NOMO-1 treated with dmso at 0.1 percent for 144 hours (cell line): ENCODE measurements around the gene ITCH.
"Not testable (repeated sequence)": the region's sequence is repeated elsewhere in the genome, so short reads cannot be mapped to it uniquely, and the experiment has no call there.

Source experiments
- DNase-seq: peaks from one replicate; lab custom pipeline; 2025; ENCODE audit not compliant: unreplicated experiment; lab: John Stamatoyannopoulos, UW

The ITCH gene

DNA sequence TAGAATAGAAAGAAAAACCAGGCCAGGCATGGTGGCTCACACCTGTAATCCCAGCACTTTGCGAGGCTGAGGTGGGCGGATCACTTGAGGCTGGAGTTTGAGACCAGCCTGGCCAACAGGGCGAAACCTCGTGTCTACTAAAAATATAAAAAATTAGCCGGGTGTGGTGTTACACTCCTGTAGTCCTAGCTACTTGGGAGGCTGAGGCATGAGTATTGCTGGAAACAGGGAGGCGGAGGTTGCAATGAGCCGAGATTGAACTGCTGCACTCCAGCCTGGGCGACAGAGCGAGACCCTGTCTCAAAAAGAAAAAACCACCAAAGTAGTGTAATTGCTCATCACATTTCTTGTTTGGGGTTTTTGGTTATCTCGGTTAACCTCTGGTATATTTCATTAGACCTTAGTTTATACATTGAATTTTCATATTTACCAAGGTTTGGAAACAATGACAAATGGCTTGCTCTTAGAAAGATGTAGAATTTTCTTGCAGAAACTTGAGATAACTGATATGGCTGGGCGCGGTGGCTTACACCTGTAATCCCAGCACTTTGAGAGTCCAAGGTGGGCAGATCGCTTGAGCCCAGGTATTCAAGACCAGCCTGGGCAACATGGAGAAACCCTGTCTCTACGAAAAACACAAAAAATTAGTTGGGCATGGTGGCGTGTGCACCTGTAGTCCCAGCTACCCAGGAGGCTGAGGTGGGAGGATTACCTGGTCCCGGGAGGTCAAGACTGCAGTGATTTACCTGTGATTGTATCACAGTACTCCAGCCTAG lies 14.2 kb downstream of the ITCH start:
- DNase-seq = no peak

DNA sequence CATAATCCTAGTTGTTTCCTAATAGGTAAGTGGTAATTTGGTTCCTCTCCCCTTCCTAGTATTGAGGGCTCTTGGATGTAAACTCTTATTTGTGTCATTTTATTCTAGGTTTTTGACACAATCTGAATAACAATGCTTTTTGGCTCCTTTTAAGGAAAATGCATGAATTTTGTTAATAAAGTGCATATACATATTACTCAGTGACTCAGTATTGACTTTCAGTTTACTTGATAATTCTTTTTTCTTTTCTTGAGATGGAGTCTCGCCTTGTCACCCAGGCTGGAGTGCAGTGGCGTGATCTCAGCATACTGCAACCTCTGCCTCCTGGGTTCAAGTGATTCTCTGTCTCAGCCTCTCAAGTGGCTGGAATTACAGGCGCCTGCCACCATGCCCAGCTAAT lies 19.1 kb downstream of the ITCH start:
- DNase-seq = no peak

DNA sequence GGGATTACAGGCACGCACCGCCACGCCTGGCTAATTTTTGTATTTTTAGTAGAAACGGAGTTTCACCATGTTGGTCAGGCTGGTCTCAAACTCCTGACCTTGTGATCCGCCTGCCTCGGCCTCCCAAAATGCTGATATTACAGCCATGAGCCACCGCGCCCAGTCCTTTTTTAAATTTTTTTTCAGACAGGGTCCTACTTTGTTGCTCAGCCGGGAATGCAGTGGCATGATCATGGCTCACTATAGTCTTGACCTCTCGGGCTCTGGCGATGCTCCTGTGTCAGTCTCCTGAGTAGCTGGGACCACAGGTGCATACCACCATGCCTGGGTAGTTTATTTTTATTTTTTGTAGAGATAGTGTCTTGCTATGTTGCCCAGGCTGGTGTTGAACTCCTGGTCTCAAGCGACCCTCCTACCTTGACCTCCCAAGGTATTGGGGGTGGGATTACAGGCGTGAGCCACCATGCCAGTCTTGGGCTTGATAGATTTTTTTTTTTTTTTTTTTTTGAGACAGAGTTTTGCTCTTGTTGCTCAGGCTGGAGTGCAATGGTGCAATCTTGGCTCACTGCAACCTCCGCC lies 19.9 kb downstream of the ITCH start:
- DNase-seq = not testable (repeated sequence)

DNA sequence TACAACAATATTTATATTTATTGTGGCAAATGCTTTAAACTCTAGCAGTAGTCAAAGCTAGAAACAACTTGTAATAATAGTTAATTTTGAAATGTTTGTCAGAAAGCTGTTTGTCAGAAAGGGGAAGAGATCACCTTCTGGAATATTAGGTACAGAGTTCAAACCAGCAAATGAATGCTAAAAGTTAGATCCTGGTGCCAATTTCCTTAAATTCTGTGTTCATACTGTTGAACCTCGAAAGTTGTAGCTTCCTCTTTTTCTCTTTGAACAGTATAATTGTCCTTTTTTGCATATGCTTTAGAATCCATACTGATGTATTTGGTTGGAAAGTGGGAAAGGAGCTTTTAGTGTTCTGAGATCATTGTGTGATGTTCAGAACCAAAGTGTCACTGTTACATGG lies 22.4 kb downstream of the ITCH start:
- peak; percentile 43 for DNase-seq

DNA sequence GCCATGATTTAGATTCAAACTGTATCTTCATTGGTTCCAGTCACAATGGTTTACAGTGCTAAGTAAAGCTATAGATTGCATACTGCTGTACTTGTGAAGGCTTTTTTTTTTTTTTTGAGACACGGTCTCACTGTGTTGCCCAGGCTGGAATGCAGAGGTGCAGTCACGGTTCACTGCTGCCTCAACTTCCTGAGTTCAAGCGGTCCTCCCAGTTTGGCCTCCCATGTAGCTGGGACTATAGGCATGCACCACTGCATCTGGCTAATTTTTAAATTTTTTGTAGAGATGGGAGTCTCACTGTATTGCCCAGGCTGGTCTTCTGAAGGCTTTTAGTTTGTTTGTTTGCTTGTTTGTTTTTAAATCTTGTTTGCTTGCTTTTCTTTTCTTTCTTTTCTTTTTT lies 24.9 kb downstream of the ITCH start:
- no peak for DNase-seq

DNA sequence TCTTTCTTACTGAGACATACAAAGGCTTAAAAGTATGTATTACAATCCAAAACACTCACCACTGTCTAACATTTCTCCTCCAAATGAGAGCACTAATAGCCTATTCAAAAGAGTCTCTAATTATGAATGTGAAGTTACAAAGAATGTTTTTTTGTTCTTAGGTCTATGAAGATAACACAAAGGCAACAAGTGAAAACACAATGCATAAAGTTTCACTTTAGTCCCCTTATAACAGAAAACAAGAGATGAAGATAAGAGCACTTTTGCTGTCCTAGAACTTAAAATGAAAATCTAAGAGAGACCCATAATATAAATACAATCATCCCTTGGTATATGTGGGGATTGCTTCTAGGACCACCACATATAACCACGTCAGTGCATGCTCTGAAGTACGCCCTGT lies 25.6 kb downstream of the ITCH start:
- no peak for DNase-seq

DNA sequence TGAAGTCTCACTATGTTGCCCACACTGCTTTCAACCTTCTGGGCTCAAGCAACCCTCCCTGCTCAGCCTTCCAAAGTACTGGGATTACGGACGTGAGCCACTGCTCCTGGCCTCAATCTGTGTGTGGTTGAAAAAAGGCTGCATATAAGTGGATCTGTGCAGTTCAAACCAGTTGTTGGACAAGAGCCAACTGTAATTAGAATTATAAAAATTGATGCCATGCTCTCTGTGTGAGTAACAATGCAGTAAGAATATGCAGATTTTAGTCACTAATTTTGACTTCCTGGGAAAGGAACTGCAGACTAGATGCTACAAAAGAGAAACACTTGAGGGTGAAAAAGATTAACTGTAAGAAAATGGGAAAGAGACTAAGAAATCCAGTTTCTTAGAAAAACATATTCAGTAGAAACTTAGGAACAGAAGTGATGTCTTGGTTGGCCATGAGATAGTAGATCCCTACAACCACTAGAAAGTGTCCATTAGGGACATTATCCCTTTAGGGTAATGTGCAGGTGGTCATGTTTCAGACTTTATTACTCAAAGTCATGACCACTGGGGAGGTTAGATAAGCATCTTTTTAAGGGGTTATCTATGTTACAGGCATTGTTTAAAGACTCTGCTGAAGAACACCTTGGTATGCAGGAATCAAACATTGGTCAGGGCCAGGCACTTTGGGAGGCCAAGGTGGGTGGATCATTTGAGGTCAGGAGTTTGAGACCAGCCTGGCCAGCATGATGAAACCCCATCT lies 26.3 kb downstream of the ITCH start:
- no peak for DNase-seq

DNA sequence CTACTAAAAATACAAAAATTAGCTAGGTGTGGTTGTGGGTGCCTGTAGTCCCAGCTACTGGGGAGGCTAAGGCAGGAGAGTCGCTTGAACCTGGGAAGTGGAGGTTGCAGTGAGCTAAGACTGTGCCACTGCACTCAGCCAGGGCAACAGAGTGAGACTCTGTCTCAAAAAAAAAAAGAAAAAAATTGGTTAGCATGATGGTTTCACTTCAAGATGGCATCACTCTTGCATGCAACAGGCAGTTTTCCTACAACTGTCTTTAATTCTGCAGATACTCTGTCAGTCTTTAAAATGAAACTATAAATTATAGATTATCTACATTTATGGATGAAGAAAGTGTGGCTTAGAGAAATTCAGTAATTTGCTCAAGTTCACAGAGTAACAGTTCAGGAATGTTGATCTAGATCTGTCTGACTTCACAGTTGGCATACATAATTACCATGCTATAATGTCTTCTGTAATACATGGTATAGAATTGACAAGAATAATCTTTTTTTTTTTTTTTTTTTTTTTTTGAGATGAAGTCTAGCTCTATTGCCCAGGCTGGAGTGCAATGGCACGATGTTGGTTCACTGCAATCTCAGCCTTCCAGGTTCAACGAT lies 27.0 kb downstream of the ITCH start:
- DNase-seq = no peak

DNA sequence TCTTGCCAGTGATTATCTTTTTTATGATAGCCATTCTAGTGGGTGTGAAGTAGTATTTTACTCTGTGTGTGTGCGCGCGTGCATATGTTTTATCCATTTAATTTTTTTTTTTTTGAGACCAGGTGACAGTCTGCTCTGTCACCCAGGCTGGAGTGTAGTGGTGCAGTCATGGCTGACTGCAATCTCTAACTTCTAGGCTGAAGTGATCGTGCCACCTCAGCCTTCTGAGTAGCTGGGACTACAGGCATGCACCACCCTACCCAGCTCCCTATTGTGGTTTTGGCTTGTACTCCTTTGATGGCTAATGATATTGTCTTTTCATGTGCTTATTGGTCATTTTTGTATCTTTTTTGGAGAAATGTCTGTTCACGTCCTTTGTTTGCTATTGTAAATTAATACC lies 33.3 kb downstream of the ITCH start:
- DNase-seq = no peak

DNA sequence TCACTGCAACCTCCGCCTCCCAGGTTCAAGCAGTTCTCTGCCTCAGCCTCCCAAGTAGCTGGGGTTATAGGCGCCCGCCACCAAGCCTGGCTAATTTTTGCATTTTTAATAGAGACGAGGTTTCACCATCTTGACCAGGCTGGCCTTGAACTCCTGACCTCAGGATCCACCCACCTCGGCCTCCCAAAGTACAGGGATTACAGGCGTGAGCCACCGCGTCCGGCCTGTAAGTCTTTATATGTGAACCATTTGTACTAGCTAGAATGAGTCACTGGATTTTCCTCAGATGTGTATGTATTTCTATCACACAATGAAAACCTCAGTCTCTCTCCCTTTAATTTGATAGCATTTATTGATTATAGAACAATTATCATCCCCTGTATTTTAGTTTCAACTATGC lies 34.0 kb downstream of the ITCH start:
- DNase-seq = no peak

DNA sequence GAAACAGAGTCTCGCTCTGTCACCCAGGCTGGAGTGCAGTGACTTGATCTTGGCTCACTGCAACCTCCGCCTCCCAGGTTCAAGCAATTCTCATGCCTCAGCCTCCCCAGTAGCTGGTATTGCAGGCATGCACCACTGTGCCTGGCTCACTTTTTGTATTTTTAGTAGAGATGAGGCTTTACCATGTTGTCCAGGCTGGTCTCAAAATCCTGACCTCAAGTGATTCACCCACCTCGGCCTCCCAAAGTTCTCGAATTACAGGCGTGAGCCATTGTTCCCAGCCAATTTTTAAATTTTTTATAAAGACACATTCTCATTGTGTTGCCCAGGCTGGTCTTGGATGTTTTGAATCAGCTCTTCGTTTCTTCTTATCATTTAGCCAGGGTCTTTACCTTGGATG lies 37.7 kb downstream of the ITCH start:
- DNase-seq = not testable (repeated sequence)

DNA sequence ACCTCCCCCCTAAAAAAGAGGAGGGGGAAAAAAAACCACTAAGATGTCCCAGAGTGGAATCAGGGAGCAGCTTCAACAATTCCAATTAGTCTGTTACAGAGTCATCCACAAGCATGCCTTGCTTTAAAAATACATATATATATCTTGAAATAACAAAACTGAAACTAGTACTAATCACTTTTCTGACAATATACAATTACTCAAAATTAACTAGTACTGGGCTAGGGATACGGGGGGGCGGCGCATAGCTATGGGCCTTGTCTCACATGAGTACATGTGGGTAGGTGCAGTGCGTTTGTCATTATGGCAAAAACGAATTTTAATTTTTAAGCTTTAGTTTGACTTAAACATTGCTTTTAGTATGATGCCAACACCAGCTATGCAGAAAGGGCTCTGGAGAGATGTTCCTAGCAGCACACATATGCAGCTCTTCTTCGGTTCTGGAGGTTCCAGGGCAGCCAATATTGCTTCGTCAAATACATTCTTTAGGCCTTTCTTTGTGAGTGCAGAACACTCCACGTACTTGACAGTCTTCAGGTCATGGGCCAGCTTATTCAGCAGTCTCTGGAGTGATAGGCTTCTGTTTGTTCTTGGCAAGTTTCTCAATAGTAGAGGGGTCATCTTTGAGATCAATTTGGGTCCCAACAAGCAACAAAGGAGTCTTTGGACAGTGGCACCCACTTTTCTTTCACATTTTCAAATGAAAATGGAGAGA lies 38.8 kb downstream of the ITCH start:
- DNase-seq = no peak

DNA sequence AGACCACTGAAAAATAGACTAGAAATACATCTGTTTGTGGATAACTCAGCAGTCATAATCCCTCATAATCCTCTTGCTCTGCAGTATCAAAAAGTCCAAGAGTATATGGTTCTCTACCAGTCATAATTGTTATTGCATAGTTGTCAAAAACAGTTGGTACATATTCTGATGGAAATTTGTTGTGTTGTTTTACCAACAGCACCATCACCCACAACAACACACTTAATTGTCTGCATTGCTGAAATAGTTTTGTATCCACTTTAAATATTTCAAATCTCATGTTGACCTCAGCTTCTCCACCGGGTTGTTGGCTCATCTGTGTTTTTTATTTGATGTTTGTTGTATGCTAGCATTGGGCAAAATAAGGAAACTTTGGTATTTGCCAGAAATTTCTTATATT lies 39.4 kb downstream of the ITCH start:
- no peak for DNase-seq

DNA sequence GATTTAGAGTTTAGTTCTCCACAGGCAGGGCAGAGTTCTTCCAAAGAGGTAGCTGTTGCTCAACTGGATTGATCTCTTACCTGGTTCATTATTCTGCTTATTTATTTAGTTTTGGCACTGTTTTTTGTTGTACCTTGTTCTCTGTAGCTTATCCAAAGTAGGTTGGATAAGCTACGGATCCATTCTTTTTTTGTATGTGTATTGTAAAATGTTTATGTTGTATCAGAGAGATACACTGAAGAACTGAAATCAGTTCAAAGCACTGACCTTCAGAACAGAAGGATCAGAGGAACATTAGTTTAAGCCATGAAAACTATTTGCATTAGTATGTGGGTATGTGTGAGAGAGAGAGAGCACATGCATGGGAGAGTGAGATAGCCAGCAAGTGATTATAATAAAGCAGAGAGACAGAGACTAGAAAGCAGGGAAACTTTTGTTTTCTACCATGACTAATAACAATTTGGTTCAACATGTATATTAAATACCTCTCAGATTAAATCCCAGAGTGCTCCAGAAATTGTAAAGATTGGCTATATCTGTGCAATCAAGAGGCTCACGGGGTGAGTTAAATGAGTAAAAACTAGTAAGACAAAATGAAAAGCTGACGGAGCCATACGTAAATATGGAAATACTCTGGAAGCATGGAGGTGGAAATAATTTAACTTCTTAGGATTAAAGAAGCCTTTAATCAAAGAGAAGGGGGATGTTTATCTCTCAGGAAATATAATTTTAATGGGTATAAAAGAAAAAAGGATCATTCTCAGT lies 40.2 kb downstream of the ITCH start:
- no peak for DNase-seq

DNA sequence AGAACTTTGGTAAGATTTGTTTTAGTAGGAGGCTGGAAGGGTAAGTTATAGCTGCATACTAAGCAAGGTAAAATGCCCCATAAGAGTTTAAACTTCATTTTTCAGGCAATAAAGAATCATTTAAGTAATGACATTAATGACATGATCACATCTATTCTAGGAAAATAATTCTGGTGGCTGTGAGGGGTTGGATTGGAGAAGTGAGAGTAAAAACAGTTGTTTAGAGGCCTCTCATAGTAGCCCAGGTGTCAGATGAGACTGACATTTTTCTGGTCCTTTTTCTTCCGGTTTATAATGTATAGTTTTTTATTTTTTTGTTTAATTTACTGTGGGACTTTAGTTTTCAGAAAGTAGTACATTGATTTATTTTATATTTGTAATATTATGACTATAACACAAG lies 40.8 kb downstream of the ITCH start:
- DNase-seq = peak; percentile 6

DNA sequence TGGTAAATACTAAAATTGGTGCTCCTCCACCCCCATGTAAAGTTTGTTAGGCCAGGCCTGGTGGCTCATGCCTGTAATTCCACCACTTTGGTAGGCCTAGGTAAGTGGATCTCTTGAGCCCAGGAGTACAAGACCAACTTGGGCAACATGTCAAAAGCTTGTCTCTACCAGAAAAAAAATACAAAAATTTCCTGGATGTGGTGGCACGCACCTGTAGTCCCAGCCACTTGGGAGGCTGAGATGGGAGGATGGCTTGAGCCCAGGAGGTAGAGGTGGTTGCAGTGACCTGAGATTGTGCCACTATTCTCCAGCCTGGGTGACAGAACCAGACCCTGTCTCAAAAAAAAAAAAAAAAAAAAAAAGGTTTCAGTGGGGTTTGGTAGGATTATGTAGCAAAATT lies 41.7 kb downstream of the ITCH start:
- DNase-seq = no peak

DNA sequence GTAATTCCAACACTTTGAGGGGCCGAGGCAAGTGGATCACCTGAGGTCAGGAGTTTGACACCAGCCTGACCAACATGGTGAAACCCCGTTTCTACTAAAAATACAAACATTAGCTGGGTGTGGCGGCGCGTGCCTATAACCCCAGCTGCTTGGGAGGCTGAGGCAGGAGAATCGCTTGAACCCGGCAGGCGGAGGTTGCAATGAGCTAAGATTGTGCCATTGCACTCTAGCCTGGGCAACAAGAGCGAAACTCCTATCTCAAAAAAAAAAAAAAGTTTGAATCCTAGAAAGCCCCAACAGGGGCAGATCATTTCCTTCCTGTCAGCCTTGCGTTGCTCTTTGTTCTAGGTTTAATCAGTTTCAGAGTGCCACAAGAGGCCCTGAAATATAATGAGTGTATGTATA lies 42.2 kb downstream of the ITCH start:
- DNase-seq = peak; percentile 16

DNA sequence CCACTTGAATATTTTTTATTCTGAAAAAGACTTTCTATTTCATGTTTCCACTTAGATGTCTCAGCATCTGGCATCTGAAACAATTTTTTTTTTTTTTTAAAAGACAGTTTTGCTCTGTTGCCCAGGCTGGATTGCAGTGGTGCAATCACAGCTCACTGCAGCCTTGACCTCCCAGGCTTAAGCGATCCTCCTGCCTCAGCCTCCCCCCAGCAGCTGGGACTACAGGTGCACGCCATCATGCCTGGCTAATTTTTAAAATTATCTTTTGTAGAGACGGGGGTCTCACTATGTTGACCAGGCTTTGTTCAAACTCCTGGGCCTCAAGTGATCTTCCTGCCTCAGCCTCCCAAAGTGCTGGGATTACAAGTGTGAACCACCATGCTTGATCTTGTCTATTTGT lies 42.9 kb downstream of the ITCH start:
- not testable (repeated sequence) for DNase-seq

DNA sequence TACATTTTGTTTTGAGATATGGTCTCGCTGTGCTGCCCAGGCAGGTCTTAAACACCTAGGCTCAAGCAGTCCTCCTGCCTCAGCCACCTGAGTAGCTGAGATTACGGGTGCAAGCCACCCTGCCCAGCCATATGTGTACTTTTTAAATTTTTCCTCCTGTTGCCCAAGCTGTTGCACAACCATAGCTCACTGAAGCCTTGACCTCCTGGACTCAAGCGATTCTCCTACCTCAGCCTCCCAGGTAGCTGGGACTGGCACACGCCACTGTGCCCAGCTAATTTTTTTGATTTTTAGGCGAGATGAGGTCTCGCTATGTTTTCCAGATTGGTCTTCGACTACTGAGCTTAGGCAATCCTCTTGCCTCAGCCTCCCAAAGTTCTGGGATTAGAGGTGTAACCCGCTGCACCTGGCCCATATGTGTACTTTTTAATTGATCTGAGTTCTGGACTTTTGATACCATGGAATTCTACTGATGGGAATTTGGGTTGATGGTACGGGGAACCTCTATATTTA lies 44.9 kb downstream of the ITCH start:
- no peak for DNase-seq

DNA sequence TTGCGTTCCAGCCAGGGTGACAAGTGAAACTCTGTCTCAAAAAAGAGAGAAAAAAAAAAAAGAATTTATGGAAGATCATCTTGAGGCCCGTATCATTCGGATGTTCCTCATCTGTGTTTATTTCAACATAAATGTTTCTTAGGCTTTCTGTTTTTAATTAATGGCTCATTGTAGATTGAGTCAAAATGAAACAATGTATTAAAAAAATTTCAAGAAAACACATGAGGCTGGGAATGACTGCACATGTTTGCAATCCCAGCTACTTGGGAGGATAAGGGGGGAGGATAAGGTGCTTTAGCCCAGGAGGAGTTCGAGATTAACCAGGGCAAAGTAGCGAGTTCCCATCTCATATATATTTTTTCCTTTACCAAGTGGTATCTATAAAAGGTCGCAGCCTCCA lies 47.3 kb downstream of the ITCH start:
- no peak for DNase-seq
